Fibroblast of peridontal ligament (primary cell): ENCODE results near the gene NACC2.
A peak's percentile ranks its signal among the peaks of the same experiment; 100 is the strongest.

Source experiments
- DNase-seq: peaks from one replicate; pipeline ENCODE4 v3.0.0-alpha.2; 2010; ENCODE audit errors: extremely low read depth

Gene NACC2

GRCh38 chr9:136057236-136058081, 37.6 kb downstream of the NACC2 start:
- DNase-seq, result no peak

- no peak for DNase-seq
These were observed 38.4 kb downstream of the NACC2 start for GRCh38 chr9:136056546-136057235.

- DNase-seq, result no peak
These were observed 39.2 kb downstream of the NACC2 start for GRCh38 chr9:136055715-136056545.

GRCh38 chr9:136054798-136055714, 40.0 kb downstream of the NACC2 start:
- no peak for DNase-seq

- no peak for DNase-seq
These were observed 40.9 kb downstream of the NACC2 start for GRCh38 chr9:136054146-136054545.

- no peak for DNase-seq
These were observed 41.3 kb downstream of the NACC2 start for GRCh38 chr9:136053757-136054142.

- no peak for DNase-seq
These were observed 41.9 kb downstream of the NACC2 start for GRCh38 chr9:136052991-136053756.

GRCh38 chr9:136052472-136052880, 42.6 kb downstream of the NACC2 start:
- peak; percentile 4 for DNase-seq

GRCh38 chr9:136051837-136052471, 43.1 kb downstream of the NACC2 start:
- peak; percentile 83 for DNase-seq

- no peak for DNase-seq
These were observed 43.6 kb downstream of the NACC2 start for GRCh38 chr9:136051453-136051836.

- DNase-seq, result no peak
These were observed 44.2 kb downstream of the NACC2 start for GRCh38 chr9:136050701-136051452.

GRCh38 chr9:136050266-136050700, 44.8 kb downstream of the NACC2 start:
- no peak for DNase-seq

GRCh38 chr9:136049491-136050265, 45.4 kb downstream of the NACC2 start:
- no peak for DNase-seq

GRCh38 chr9:136048560-136049411, 46.3 kb downstream of the NACC2 start:
- DNase-seq, result no peak

- DNase-seq, result no peak
These were observed 47.1 kb downstream of the NACC2 start for GRCh38 chr9:136047775-136048559.

- DNase-seq, result no peak
These were observed 47.9 kb downstream of the NACC2 start for GRCh38 chr9:136047076-136047774.
